ENCODE results near the gene PAK3.

The PAK3 gene

GRCh38 chrX:111265486-111265885, 169.5 kb downstream of the PAK3 start:
- no peak for DNase-seq

GRCh38 chrX:111268506-111268905, 172.5 kb downstream of the PAK3 start:
- no peak for DNase-seq

GRCh38 chrX:111270339-111270738, 174.3 kb downstream of the PAK3 start, which contains the start of gene CAPN6:
Gene CAPN6 (minus strand): TSS chrX:111270483. CDS start chrX:111263936, 6,547 bp downstream.
- DNase-seq: no peak
